Fibroblast of villous mesenchyme (primary cell): ENCODE results near the gene TRIM29. TPM values are rescaled to one million over a fixed set of nuclear protein-coding genes. Genes with fewer than 3 reads are reported as not detected.
A peak's percentile ranks its signal among the peaks of the same experiment; 100 is the strongest.

Source experiments
- DNase-seq: peaks from one replicate; pipeline ENCODE4 v3.0.0-alpha.2; 2010; ENCODE audit warnings: low read depth
- H3K4me3 ChIP-seq: 2 replicates; pipeline ENCODE4 v1.5.1; 2011; ENCODE audit warnings: low read depth, mild to moderate bottlenecking, low read length
- CTCF ChIP-seq: IDR thresholded peaks from 2 replicates; pipeline ENCODE4 v1.5.1; 2012; ENCODE audit warnings: low read depth, mild to moderate bottlenecking, low read length; ENCODE audit not compliant: insufficient read depth
- total RNA-seq: library from RNA; depleted of rRNA; stranded (reverse); fragments of >200 nt; gene quantifications from 2 replicates; pipeline ENCODE4 v1.2.3, GENCODE V29; 2012

The TRIM29 gene
- total RNA-seq, 1 donor: 0.86 TPM

GRCh38 chr11:120179057-120179672 lies 41.3 kb upstream of the TRIM29 start:
- TF ChIP-seq CTCF: no peak
- no peak for DNase-seq
- H3K4me3 ChIP-seq: no peak overlapping the region

- no peak for TF ChIP-seq CTCF
- DNase-seq: no peak
These were observed 40.7 kb upstream of the TRIM29 start for GRCh38 chr11:120178561-120179056.

GRCh38 chr11:120174866-120175265 lies 37.0 kb upstream of the TRIM29 start:
- H3K4me3 ChIP-seq: no peak overlapping the region
- no peak for DNase-seq
- TF ChIP-seq CTCF: no peak

More at GRCh38 chr11:120178561-120179056, 40.7 kb upstream of the TRIM29 start:
- H3K4me3 ChIP-seq: no peak overlapping the region

- H3K4me3 ChIP-seq: no peak overlapping the region
- no peak for DNase-seq
- TF ChIP-seq CTCF: no peak
These were observed 35.9 kb upstream of the TRIM29 start for GRCh38 chr11:120173807-120174206.

- no peak for TF ChIP-seq CTCF
- no peak overlapping the region for H3K4me3 ChIP-seq
- no peak for DNase-seq
These were observed 35.2 kb upstream of the TRIM29 start for GRCh38 chr11:120173019-120173705.

GRCh38 chr11:120172054-120172911 lies 34.4 kb upstream of the TRIM29 start:
- no peak overlapping the region for H3K4me3 ChIP-seq
- peak; percentile 62 for DNase-seq
- peak; percentile 90 for TF ChIP-seq CTCF
